GOT3 (cell line): ENCODE measurements around the gene CD28.

Source experiments
- DNase-seq: peaks from one replicate; lab custom pipeline; 2025; ENCODE audit warnings: mixed read lengths; lab: John Stamatoyannopoulos, UW

Gene CD28

GRCh38 chr2:203715744-203716143 is 9.3 kb downstream of the CD28 start:
- no peak for DNase-seq

DNA sequence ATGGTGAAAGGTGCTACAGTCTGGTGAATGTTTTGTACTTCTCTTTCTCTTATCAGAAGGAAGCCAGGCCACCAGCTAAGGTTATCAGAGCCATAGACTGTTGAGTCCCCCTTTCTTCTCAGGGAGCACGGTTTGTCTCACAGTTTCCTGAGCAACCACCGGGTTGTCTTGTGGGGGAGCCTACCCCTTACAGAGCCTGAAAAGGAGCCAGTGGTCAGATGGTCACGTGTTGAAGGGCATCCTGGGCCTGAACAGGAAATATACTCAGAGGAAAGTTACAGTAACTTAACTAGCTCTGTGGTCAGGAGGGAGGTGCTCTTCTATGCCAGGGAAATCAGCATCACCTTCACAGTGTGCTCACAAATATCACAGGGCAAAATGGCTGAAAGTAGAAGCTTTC is 11.6 kb downstream of the CD28 start:
- no peak for DNase-seq

DNA sequence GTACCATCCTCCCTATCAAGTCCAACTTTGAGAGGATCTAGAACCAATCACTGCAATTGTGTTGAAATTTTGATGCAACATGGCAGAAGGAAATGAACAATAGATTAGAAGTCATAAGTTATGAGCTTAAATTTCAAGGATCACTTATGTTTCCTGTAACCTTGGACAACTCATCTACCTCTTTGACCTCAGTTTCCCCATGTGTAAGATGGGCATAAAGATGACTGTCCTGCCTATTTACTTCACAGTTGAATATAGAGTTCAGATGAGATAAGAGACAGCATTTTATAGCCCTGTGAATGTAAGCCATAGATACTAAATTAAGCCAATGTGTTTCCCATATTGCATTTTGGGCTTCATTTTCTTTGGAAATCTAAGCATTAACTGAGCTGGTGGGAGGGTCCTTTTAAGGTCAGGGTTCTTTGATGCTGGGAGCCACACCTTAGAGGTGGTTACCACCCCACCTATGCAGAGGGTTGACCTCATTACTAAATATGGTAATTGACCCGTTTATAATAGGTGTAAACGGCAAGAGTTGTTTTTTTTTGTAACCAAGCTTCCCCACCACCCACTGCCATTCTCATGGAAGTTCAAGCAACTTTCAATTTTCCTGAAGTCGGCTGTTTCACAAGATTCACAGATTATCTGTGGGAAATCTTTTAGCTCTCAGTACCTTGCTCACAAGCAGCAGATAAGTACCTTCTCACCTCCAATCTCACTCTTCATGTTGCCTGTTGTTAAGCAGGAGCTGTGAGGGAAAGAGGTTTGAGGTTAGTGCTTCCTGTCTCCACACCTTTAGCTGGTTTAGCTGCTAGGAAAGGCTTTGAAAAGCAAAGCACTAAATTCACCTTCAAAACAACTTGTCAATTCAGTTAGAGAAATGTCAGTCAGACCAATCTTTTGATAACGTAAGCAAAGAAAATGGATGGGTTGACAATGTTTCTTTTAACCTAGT is 13.3 kb downstream of the CD28 start:
- DNase-seq = no peak

- no peak for DNase-seq
Observed at GRCh38 chr2:203720915-203721672, 14.7 kb downstream of the CD28 start.

GRCh38 chr2:203721781-203722300 is 15.4 kb downstream of the CD28 start:
- DNase-seq = no peak

GRCh38 chr2:203722411-203722810 is 16.0 kb downstream of the CD28 start:
- DNase-seq = no peak

GRCh38 chr2:203728321-203728720 is 21.9 kb downstream of the CD28 start:
- no peak for DNase-seq

GRCh38 chr2:203730076-203730729 is 23.8 kb downstream of the CD28 start:
- DNase-seq = no peak

GRCh38 chr2:203730883-203731282 is 24.4 kb downstream of the CD28 start:
- DNase-seq = no peak

DNA sequence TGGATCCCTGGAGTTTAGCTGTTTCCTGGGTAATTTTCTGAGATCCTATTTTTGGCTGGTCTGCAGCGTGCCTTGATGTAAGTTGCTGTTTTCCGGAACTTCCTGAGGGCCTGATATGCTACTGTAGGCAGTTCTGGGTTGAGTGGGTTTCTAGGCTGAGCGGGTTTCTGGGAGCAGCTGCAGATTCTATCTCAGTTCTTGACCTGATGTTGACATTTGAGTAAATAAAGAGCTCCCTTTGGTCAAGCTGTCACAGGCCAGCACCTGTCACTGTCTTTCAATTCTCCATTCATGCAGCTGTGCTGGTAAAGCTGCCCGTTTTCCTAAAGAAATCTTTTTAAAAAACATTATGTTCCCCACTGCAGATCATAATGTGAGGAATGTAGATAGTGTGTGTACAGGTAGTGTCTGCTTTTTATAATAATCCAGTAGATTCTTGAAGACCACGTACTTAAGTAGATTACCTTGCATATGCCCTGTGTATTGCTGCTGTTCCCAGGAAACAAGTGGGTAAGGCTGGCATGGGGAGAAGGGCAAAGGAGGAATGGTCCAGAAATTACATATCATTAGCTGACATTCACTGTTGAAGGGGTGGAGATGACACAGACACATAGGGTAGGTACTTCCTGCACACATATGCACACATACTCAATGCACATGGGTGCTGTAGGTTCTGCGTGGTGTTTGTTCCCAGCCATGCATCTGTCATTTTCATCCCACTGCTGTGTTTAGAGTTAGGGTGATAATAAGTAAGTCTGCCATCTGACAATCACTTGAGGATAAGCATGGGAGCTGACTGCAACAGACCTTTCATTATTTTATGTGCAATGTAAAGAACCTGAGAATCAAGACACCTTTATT is 25.9 kb downstream of the CD28 start:
- DNase-seq = no peak

DNA sequence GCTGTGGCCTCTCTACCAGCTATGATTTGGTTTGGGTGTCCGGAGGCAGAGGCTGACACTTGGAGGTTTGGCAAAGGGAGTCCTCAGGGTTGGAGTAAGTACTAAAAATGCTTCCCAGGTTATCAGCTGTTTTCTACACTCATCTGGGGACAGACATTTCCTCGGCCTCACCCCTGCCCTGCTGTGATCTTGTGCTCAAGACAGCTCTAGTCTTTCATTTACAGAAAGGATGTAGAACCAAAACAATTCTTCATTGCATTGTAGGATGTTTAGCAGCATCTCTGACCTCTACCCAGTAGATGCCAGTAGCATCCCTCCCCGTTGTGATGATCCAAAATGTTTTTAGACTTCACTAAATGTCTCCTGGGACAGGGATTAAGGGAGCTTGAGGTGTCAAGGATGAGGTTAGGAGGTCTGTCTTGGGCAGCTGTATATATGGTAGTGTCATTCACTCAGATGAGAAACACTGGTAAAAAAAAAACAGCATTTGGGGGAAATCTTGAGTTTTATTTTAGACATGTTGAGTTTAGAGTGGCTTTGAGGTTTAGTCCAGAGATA is 26.6 kb downstream of the CD28 start:
- no peak for DNase-seq

DNA sequence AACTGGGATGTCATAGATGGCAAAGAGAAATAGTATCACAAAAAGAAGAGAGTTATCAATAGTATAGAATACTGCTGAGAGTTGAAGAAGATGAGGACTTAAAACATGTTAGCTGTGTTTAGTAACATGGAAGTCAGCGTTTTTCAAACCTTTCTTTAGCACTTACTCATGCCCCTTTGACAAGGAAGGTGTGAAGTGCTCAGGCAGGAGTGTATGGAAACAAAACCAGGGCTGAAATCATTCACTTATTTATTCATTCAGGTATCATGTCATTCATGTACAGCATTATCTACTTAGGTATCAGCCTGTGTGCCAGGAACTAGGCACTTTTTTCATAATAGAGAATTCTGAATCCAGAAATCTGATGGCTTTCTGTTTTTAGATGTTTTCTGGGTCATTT is 27.2 kb downstream of the CD28 start:
- no peak for DNase-seq

GRCh38 chr2:203734276-203734983 is 28.0 kb downstream of the CD28 start:
- DNase-seq = no peak

DNA sequence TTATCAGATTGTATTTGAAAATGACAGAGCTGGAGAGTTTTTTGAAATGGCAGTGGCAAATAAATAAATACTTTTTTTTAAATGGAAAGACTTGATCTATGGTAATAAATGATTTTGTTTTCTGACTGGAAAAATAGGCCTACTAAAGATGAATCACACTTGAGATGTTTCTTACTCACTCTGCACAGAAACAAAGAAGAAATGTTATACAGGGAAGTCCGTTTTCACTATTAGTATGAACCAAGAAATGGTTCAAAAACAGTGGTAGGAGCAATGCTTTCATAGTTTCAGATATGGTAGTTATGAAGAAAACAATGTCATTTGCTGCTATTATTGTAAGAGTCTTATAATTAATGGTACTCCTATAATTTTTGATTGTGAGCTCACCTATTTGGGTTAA is 30.9 kb downstream of the CD28 start:
- no peak for DNase-seq

DNA sequence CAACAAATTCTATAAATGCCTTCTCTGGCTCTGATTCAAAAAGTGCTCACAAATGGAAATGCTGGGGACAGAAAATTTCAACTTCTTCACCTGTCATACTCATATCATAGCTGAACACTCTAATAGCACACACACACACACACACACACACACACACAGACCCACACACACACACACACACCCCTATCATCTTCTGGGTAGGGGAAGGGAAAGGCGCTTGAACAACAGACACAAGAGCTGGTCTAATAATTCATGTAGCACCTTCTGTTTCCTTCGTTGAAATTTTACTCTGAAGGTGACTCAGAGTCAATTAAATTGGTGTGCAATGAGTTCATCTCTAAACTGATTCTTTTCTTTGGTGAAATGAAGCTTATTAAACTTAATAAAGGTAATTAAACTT is 32.9 kb downstream of the CD28 start:
- DNase-seq = no peak

GRCh38 chr2:203740871-203741281 is 34.4 kb downstream of the CD28 start:
- no peak for DNase-seq

DNA sequence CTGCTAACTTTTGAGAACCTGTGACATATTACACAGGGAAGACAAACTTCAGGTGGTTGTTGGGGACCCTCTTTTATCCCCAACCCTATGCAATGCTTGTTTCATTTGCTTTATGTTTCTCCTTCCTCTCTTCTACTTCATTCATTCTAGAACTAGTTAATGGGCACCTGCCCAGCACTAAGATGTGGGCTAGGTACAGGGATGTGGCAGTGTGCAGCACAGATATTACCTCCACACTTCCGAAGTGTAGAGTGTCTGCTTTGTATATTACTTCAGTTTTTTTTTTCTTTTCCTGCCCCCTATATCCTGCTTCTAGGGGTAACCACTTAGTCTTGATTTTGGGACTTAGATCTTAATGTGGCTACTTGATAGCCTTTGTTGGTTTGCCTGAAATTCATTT is 35.1 kb downstream of the CD28 start:
- DNase-seq = no peak

DNA sequence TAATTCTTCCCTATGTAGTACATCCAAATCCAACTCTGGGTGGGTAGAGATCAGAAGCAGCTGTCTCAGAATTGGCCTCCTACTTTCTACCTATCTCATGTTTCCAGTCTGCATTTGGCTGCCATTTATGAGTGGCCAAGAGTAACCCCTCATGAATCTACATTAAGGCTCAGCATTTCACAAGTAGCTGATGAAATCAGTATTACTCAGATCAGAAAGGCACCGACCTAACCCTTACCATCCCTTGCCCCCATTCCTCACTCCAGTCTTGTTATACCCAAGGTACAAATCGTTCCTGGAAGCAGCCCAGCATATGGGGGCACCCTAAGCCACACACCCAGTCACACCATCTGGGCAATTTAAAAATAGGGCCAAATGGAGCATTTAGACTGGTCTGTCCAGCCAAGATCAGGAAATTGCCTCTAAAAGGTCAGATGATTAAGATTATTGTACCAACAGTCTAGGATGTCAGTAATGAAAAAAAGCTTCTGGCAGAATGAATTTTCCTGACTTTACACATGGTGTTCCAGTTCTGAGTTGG is 37.1 kb downstream of the CD28 start:
- DNase-seq = no peak

DNA sequence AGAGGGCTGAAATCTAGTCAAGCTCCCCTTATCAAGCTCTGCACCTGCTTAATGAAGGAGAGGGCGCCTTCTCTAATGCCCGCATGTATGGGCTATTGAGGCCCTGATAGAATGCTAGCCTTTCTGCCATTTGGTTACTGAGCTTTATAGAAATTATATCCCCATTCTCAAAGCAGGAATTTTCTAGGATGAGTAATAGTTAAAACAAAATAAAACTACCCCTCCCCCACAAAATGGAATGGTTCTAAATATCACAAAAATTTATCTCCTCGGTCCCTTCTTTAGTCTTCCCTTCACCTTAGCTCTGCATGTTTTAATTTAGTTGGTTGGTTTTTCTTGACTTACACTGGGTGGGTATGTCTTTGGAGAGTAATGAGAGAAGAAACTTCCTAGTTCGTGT is 37.7 kb downstream of the CD28 start:
- DNase-seq = no peak

DNA sequence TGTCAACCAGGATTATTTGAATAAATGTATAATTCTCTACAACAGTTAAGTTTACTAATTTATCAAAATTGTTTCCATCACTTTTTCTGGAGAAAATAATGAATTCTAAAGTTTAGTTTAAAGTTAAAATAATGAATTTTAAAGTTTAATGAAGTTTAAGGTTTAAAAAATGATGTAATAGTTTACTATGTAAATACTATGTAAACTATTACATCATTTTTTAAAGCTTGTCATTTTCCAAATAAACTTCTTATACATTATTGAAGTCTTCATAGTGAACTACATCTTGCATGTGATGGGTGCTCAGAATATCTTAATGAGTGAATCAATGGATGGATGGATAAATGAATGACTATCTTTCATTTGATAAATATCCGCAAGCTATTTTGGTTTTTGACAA is 38.8 kb downstream of the CD28 start:
- DNase-seq = no peak
